ENCODE measurements around the gene TMEM238.
"Not testable (repeated sequence)": the region's sequence is repeated elsewhere in the genome, so short reads cannot be mapped to it uniquely, and the experiment has no call there.

TMEM238 gene

GRCh38 chr19:55407800-55408532 is 23.9 kb upstream of the TMEM238 start:
- peak overlapping the region; percentile 83; the same call in 1 of the 2 replicates for H3K4me3 ChIP-seq (ENCODE audit: low read length)
- TF ChIP-seq ZNF274 (IDR thresholded peaks at IDR 0.05; ENCODE audit: low read depth, low read length), result no peak

GRCh38 chr19:55407550-55407799 is 23.4 kb upstream of the TMEM238 start, which contains the start of gene UBE2S:
Gene UBE2S (minus strand): TSS chr19:55407788. CDS start chr19:55407589, 199 bp downstream.
- H3K4me3 ChIP-seq (ENCODE audit: low read length), result peak within 1 kb of the TSS; percentile 83

GRCh38 chr19:55406826-55407549 is 22.9 kb upstream of the TMEM238 start:
- peak overlapping the region; percentile 83 for H3K4me3 ChIP-seq (ENCODE audit: low read length)
- no peak for TF ChIP-seq ZNF274 (IDR thresholded peaks at IDR 0.05; ENCODE audit: low read depth, low read length)

GRCh38 chr19:55406091-55406825 is 22.2 kb upstream of the TMEM238 start:
- peak overlapping the region; percentile 83 for H3K4me3 ChIP-seq (ENCODE audit: low read length)
- TF ChIP-seq ZNF274 (IDR thresholded peaks at IDR 0.05; ENCODE audit: low read depth, low read length), result no peak

- peak overlapping the region; percentile 83; the same call in 1 of the 2 replicates for H3K4me3 ChIP-seq (ENCODE audit: low read length)
These were observed 21.5 kb upstream of the TMEM238 start for GRCh38 chr19:55405638-55406037.

GRCh38 chr19:55402509-55402908 is 18.4 kb upstream of the TMEM238 start:
- no peak for TF ChIP-seq ZNF274 (IDR thresholded peaks at IDR 0.05; ENCODE audit: low read depth, low read length)
- H3K4me3 ChIP-seq (ENCODE audit: low read length), result no peak overlapping the region

More at GRCh38 chr19:55405638-55406037, 21.5 kb upstream of the TMEM238 start:
- no peak for TF ChIP-seq ZNF274 (IDR thresholded peaks at IDR 0.05; ENCODE audit: low read depth, low read length)

- not testable (repeated sequence) for H3K4me3 ChIP-seq (ENCODE audit: low read length)
These were observed 17.3 kb upstream of the TMEM238 start for GRCh38 chr19:55401390-55401789.

- TF ChIP-seq ZNF274 (IDR thresholded peaks at IDR 0.05; ENCODE audit: low read depth, low read length), result no peak
These were observed 16.4 kb upstream of the TMEM238 start for GRCh38 chr19:55400281-55401087.

GRCh38 chr19:55398200-55398925 is 14.3 kb upstream of the TMEM238 start:
- no peak overlapping the region for H3K4me3 ChIP-seq (ENCODE audit: low read length)
- TF ChIP-seq ZNF274 (IDR thresholded peaks at IDR 0.05; ENCODE audit: low read depth, low read length), result no peak

More at GRCh38 chr19:55400281-55401087, 16.4 kb upstream of the TMEM238 start:
- no peak overlapping the region for H3K4me3 ChIP-seq (ENCODE audit: low read length)

- no peak overlapping the region for H3K4me3 ChIP-seq (ENCODE audit: low read length)
- no peak for TF ChIP-seq ZNF274 (IDR thresholded peaks at IDR 0.05; ENCODE audit: low read depth, low read length)
These were observed 9.0 kb upstream of the TMEM238 start for GRCh38 chr19:55392820-55393761.

- no peak overlapping the region for H3K4me3 ChIP-seq (ENCODE audit: low read length)
- no peak for TF ChIP-seq ZNF274 (IDR thresholded peaks at IDR 0.05; ENCODE audit: low read depth, low read length)
These were observed 7.9 kb upstream of the TMEM238 start for GRCh38 chr19:55391702-55392615.
